Peyer's patch (tissue), 4 donors: ENCODE measurements around the gene LCA5L.
"Not testable (repeated sequence)": the region's sequence is repeated elsewhere in the genome, so short reads cannot be mapped to it uniquely, and the experiment has no call there.

Source experiments
- POLR2A ChIP-seq, 2 donors: fragments of 450-650 bp; IDR thresholded peaks; one replicate each; pipeline ENCODE4 v1.5.1; 2017; ENCODE audit warnings: antibody characterized with exemption in 2 of 2, mild to moderate bottlenecking in 2 of 2, moderate library complexity in 2 of 2
- TF ChIP-seq, protein P1 (sequence below), 6 experiments: fragments of 450-650 bp in 4 of 6; fragments of 200-600 bp in 2 of 6; sonication (generic) in 1 of 6; IDR thresholded peaks; one replicate each; pipeline ENCODE4 v1.5.1; 2017 to 2019; ENCODE audit warnings: antibody characterized with exemption in 6 of 6, mild to moderate bottlenecking in 3 of 6, moderate library complexity in 1 of 6

DNA sequence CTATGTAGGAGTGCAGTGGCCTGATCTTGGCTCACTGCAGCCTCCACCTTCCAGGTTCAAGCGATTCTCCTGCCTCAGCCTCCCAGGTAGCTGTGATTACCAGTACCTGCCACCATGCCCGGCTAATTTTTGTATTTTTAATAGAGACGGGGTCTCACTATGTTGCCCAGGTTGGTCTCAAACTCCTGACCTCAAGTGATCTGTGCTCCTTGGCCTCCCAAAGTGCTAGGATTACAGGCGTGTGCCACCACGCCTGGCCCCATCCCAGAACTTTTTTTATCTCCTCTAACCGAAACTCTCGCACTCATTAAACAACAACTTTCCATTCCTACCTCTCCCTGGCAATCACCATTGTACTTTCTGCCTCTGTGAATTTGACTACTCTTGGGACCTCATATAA, 63.5 kb downstream of the LCA5L start:
- TF ChIP-seq, protein P1, sequence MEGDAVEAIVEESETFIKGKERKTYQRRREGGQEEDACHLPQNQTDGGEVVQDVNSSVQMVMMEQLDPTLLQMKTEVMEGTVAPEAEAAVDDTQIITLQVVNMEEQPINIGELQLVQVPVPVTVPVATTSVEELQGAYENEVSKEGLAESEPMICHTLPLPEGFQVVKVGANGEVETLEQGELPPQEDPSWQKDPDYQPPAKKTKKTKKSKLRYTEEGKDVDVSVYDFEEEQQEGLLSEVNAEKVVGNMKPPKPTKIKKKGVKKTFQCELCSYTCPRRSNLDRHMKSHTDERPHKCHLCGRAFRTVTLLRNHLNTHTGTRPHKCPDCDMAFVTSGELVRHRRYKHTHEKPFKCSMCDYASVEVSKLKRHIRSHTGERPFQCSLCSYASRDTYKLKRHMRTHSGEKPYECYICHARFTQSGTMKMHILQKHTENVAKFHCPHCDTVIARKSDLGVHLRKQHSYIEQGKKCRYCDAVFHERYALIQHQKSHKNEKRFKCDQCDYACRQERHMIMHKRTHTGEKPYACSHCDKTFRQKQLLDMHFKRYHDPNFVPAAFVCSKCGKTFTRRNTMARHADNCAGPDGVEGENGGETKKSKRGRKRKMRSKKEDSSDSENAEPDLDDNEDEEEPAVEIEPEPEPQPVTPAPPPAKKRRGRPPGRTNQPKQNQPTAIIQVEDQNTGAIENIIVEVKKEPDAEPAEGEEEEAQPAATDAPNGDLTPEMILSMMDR (IDR thresholded peaks at IDR 0.05) = not testable (repeated sequence)
- not testable (repeated sequence) for TF ChIP-seq POLR2A (IDR thresholded peaks at IDR 0.05)
